Keratinocyte (primary cell): ENCODE results near the gene DIP2C.

Source experiments
- EZH2 ChIP-seq: IDR thresholded peaks from one replicate; pipeline ENCODE4 v1.6.1; 2012; ENCODE audit warnings: inconsistent platforms, mild to moderate bottlenecking, low read length, moderate library complexity
- TF ChIP-seq, protein P1 (sequence below), 3 experiments: IDR thresholded peaks in 1 of 3; conservative IDR thresholded peaks in 1 of 3; optimal IDR thresholded peaks in 1 of 3; 2 replicates in 2 of 3; 3 replicates in 1 of 3; pipeline versions ENCODE3 to v1.5.1; 2011; ENCODE audit warnings: low read length in 3 of 3, mild to moderate bottlenecking in 3 of 3, moderate library complexity in 2 of 3, control low read depth in 1 of 3, inconsistent platforms in 1 of 3; ENCODE audit not compliant: insufficient read depth in 2 of 3; ENCODE audit errors: extremely low read depth in 1 of 3

GRCh38 chr10:489330-489729 lies 200.1 kb downstream of the DIP2C start:
- TF ChIP-seq, protein P1, sequence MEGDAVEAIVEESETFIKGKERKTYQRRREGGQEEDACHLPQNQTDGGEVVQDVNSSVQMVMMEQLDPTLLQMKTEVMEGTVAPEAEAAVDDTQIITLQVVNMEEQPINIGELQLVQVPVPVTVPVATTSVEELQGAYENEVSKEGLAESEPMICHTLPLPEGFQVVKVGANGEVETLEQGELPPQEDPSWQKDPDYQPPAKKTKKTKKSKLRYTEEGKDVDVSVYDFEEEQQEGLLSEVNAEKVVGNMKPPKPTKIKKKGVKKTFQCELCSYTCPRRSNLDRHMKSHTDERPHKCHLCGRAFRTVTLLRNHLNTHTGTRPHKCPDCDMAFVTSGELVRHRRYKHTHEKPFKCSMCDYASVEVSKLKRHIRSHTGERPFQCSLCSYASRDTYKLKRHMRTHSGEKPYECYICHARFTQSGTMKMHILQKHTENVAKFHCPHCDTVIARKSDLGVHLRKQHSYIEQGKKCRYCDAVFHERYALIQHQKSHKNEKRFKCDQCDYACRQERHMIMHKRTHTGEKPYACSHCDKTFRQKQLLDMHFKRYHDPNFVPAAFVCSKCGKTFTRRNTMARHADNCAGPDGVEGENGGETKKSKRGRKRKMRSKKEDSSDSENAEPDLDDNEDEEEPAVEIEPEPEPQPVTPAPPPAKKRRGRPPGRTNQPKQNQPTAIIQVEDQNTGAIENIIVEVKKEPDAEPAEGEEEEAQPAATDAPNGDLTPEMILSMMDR (optimal IDR thresholded peaks at IDR 0.05 in 1 of 3, IDR thresholded peaks at IDR 0.05 in 1 of 3, conservative IDR thresholded peaks at IDR 0.05 in 1 of 3; ENCODE audit: extremely low read depth in 1 of 3, insufficient read depth in 2 of 3, low read length in 3 of 3) = no peak
- TF ChIP-seq EZH2 = no peak
